Stimulated activated CD4-positive, alpha-beta T cell treated with anti-CD3 and anti-CD28 coated beads, TNF-alpha, amount 100 ng/mL, for 4 hours (primary cell): ENCODE measurements around the gene ABHD14A.

ENCODE experiments used
- DNase-seq, 3 experiments: peaks; one replicate each; pipeline ENCODE4 v3.0.0-alpha.2; 2020; ENCODE audit warnings: low read depth in 3 of 3

ABHD14A gene

DNA sequence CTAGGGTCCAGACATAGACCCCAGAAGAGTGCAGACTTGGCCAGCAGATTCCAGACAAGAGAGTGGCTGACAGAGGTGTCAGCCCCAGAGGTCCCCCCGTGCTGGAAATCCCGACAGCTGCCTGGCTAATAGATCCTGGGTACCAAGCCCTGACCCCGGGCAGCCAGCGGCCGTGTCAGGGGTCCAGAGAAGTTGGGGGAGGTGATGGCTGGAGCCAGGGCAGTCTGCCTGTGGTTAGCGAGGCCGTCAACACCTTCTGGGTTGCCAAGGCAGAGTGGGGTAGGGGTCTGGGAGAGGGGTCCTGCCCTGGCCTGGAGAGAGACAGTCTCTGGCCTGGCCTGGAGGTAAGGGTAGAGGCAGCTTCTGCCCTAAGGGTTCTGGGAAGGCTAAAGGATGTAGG, 45.9 kb downstream of the ABHD14A start:
- DNase-seq = no peak

DNA sequence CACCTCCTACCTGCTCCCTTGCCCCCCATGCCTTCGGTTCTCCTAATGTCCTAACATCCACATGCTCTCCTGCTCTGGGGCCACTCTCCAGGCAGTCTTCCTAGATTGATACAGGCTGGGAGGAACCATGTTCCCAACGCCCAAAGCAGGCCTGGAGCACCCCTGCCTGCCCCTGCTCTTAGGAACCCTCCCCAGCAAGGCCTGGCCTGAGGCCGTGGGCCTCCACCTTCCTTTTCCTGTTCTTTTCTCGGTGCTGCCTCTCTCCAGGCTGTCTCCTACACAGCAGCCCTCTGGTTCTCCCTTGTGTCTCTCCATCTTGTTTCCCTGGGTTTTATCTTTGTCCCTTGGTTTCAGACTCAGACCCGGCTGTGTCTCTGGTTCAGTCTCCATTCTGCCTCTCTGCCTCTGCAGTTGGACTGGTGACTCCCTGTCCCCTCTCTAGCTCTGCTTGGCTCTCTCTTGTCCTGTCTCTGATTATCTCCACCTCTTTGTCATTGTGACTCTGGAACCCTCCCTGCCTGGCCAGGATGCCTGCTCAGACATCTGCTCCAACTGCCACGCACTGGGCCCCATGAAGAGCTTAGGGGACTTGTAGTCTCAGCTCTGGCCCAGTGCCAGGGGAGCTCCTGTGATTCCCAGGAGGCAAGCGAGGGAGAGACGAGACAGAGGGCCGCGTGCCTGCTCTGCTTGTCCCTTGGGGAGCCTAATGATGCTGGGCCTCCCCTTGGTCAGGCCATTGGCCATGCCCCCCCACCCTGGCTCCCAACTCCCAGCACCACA, 46.8 kb downstream of the ABHD14A start:
- DNase-seq = no peak

DNA sequence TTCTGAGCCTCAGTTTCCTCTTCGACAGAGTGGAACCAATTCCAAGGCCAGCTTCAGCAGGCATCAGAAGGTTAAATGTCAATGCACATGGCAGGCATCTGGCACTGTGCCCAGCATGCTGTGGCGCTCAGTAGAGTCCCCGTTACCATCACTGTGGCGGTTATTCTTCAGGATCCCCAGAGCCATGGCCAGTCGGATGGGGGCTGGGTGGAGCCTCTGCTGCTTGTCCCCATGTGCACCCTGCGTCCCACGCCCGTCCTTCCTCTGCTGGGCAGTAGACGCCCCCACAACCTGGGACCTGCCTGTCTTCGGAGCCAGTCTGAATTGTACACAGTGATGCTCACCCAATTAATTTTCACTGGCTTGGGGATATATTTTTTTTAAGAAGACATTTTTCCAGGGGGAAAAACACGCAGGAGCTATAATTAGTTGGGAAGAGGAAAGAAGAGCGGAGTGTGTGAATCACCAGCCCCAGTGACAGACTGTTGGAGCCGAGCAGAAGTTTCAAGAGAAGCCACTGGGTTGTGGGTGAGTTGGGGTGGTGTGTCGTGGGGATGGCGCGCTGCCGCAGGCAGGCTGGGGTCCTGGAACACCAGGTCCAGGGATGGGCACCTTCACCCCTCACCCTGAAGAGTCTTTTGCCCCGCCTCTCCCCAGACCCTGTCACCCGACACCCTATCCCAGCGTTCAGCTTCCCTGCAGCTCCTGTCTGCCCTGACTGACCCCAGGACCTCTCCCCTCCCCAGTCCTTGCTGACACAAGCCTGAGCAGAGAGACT, 47.6 kb downstream of the ABHD14A start:
- DNase-seq = no peak

- DNase-seq = no peak
These were observed 48.4 kb downstream of the ABHD14A start for GRCh38 chr3:52023101-52023770.

GRCh38 chr3:52023860-52024764, 49.2 kb downstream of the ABHD14A start:
- no peak for DNase-seq

DNA sequence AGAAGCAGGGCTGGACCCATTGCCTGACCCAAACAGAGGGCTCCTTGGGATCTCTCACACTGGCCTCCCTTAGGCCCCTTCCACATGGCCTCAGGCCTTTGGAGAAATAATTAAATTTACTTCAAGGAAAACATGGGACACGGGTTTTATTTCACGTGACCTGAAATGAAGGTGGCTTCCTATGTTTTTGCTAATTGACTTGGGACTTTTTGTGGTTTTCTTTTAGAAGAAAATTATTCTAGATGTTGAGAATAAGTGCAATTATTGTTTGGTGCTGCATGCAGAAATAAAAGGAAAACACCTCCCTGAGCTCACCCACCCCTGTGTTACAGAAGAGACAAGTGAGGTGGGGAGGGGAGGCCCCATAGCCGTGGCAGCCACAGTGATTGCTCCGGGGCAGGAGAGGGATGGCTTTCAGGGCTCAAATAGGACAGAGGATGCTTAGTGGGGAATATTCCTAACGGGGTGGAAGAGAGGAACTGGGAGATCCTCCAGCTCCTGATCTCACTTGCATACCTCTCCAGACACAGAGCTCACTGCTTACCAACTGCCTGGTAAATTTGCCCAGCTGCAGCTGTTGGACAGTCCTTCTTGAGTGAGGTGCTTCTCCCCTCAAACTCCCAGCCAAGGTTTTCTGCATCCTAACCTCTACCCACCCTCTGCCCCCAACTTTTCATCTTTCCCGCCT, 50.0 kb downstream of the ABHD14A start:
- no peak for DNase-seq

DNA sequence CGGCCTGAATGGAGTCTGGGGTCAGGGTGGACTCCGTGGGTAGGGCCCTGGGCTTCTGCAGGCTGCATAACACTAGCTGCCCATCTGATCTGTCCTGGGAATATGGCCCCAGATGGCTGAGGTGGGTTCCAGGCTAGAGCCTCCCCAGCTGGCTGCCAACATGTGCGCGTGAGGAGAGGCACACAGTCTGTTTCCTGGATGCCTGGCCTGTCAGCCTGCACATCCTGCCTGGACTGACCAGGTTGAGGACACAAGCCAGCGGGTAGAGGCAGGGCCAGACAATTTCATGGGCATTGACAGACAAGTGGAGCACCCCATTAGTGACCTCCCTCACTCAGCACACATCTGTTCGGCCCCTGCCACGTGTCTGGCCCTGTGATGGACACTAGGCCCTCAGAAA, 50.6 kb downstream of the ABHD14A start:
- no peak for DNase-seq

GRCh38 chr3:52026041-52026440, 51.2 kb downstream of the ABHD14A start:
- DNase-seq = no peak

DNA sequence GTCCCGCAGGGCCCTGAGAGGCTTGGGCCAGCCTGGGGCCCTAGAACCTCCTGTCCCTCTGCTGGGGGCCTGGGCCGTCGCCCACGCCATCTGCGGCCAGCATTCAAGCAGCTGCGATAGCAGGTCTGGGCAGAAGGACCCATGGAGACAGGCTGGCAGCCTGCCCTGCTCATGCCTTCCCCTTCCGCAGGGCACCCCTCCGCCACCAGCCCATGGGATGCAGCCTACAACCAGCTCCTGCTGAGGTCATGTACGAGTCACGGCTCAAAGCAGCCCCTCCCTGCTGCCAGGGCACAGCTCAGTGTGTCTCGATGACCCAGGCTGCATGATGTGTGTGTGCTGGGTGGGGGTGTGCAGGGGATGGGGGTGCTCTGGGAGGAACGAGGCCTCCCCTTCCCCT, 53.7 kb downstream of the ABHD14A start:
- no peak for DNase-seq

DNA sequence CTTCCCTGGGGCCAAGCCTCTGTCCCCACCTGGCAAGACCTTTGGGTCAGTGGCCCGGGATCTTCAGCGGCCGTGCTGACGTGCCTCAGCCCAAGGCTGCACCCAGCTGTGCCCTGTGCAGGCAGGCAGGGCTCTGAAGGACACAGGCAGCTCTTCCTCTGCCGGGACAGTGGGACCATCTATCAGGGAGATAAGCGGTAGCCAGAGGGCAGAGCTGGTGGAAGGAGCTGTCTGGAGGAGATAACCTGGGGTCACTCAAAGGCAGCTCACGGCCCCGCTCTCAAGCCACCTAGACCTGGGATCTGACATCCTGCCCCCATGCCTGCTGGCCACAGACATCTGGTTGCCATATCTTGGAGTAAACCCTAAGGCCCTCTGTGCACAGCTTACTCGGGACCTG, 54.2 kb downstream of the ABHD14A start:
- no peak for DNase-seq

DNA sequence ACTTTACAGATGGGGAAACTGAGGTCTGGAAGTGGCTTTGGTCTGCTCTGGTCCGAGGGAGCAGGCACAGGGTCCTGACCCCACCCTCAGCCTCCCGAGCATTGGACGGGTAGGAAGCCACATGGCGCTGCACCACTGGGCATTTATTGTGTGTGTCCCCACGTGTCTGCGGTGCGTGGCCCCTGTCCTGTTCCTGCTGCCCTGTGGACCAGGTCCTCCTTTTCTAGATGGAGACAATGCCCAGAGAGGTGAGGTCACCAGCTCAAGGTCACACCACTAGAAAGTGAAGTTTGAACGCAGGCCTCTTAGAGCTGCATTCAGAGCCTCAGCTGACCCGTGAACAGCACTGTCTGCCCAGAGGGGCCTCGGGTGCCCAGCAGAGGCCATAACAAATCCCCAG, 54.7 kb downstream of the ABHD14A start:
- DNase-seq = no peak
